ENCODE results near the gene SIVA1.

DNA sequence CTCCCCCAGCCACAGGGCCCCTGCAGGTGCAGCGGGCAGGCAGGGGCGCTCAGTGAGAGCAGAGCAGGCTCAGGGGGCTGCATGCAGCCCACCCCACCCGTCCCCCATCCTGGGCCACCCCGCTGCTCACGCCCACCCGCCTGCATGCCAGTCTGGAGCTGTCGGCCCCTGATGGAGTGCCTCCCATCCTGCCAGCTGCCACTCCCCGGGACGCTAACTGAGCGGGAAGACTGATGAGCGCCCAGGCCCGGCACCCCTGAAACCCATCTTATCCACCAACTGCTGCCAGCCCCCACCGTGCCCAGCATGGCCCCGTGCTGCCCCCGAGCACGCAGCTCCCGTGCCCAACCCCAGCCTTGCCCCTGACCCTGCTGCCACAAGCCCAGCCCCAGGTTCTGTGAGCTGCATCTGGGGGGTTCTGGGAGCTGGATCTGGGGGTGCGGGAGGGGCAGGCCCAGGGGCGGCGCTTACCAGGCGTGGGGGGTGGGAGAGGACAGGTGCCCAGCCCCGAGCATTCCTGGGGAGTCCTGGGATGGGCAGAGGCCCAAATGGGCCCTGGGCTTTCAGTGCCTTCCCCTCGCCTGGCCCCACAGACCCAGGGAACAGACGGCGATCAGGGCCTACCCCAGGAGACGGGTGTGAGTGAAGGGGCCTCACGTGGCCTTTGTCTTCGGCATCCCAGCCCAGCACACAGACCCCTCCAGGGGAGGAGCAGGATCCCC lies 29.3 kb downstream of the SIVA1 start:
- TF ChIP-seq, protein P1, sequence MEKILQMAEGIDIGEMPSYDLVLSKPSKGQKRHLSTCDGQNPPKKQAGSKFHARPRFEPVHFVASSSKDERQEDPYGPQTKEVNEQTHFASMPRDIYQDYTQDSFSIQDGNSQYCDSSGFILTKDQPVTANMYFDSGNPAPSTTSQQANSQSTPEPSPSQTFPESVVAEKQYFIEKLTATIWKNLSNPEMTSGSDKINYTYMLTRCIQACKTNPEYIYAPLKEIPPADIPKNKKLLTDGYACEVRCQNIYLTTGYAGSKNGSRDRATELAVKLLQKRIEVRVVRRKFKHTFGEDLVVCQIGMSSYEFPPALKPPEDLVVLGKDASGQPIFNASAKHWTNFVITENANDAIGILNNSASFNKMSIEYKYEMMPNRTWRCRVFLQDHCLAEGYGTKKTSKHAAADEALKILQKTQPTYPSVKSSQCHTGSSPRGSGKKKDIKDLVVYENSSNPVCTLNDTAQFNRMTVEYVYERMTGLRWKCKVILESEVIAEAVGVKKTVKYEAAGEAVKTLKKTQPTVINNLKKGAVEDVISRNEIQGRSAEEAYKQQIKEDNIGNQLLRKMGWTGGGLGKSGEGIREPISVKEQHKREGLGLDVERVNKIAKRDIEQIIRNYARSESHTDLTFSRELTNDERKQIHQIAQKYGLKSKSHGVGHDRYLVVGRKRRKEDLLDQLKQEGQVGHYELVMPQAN (IDR thresholded peaks at IDR 0.05; ENCODE audit: borderline replicate concordance), result no peak
- TF ChIP-seq ZBED1 (IDR thresholded peaks at IDR 0.05), result no peak
- TF ChIP-seq NFXL1 (CRISPR knock-in tag; IDR thresholded peaks at IDR 0.05), result no peak
- TF ChIP-seq POLR2AphosphoS5 (IDR thresholded peaks at IDR 0.05; ENCODE audit: control insufficient read depth, insufficient read depth, low read depth, low read length), result no peak
- no peak for TF ChIP-seq HDAC2 (IDR thresholded peaks at IDR 0.05)
- no peak for TF ChIP-seq ELF2 (CRISPR knock-in tag; IDR thresholded peaks at IDR 0.05)

Data from K562 (cell line).